Neural progenitor cell (in vitro differentiated cells): Measurements from ENCODE around the gene INPP5B. TPM values are rescaled to one million over a fixed set of nuclear protein-coding genes. Genes with fewer than 3 reads are reported as not detected.
"Not testable (repeated sequence)": the region's sequence is repeated elsewhere in the genome, so short reads cannot be mapped to it uniquely, and the experiment has no call there.

Experiments
- DNase-seq: peaks from one replicate; pipeline ENCODE4 v3.0.0-alpha.2; 2016; ENCODE audit warnings: low spot score
- H2AFZ ChIP-seq: fragments of 200-600 bp; sonication (generic); replicated peaks from 2 replicates; pipeline ENCODE4 v1.6.1; 2016; ENCODE audit warnings: antibody characterized with exemption
- H3F3A ChIP-seq: fragments of 200-600 bp; sonication (generic); 2 replicates; pipeline ENCODE4 v1.6.1; 2016; ENCODE audit warnings: antibody characterized with exemption, low read depth
- H3K27ac ChIP-seq: fragments of 200-600 bp; sonication (generic); 2 replicates; pipeline ENCODE4 v1.5.1; 2016; ENCODE audit warnings: mild to moderate bottlenecking
- H3K27me3 ChIP-seq: fragments of 200-600 bp; sonication (generic); 2 replicates; pipeline ENCODE4 v1.6.1; 2016; ENCODE audit warnings: mild to moderate bottlenecking, moderate library complexity
- H3K36me3 ChIP-seq: fragments of 200-600 bp; sonication (generic); 2 replicates; pipeline ENCODE4 v1.5.1; 2016
- H3K4me1 ChIP-seq: fragments of 200-600 bp; sonication (generic); 2 replicates; pipeline ENCODE4 v1.6.1; 2016; ENCODE audit warnings: mixed run types
- H3K4me2 ChIP-seq: fragments of 200-600 bp; sonication (generic); 2 replicates; pipeline ENCODE4 v1.6.1; 2016
- H3K4me3 ChIP-seq: fragments of 200-600 bp; sonication (generic); 2 replicates; pipeline ENCODE4 v1.5.1; 2016
- H3K79me2 ChIP-seq: fragments of 200-600 bp; sonication (generic); 2 replicates; pipeline ENCODE4 v1.6.1; 2016; ENCODE audit warnings: low read depth
- H3K9ac ChIP-seq: fragments of 200-600 bp; sonication (generic); 2 replicates; pipeline ENCODE4 v1.6.1; 2016
- H3K9me3 ChIP-seq: fragments of 200-600 bp; sonication (generic); 2 replicates; pipeline ENCODE4 v1.5.1; 2016; ENCODE audit warnings: low read depth
- H4K20me1 ChIP-seq: fragments of 200-600 bp; sonication (generic); 2 replicates; pipeline ENCODE4 v1.6.1; 2016; ENCODE audit warnings: low read depth
- H3K27ac Mint-ChIP-seq: 3 replicates; pipeline ENCODE4 v1.8.0; 2021; ENCODE audit warnings: mixed read lengths
- H3K27me3 Mint-ChIP-seq: 2 replicates; pipeline ENCODE4 v1.8.0; 2022; ENCODE audit warnings: low read depth, mild to moderate bottlenecking, inconsistent platforms, moderate library complexity, mixed read lengths; ENCODE audit not compliant: insufficient read depth
- H3K36me3 Mint-ChIP-seq: 3 replicates; pipeline ENCODE4 v1.8.0; 2021; ENCODE audit warnings: mixed read lengths
- H3K4me1 Mint-ChIP-seq: 3 replicates; pipeline ENCODE4 v1.8.0; 2021; ENCODE audit warnings: mixed read lengths
- H3K4me3 Mint-ChIP-seq: 3 replicates; pipeline ENCODE4 v1.8.0; 2021; ENCODE audit warnings: mild to moderate bottlenecking, moderate library complexity, mixed read lengths
- H3K9me3 Mint-ChIP-seq: 3 replicates; pipeline ENCODE4 v1.8.0; 2020; ENCODE audit warnings: mixed read lengths
- EZH2 ChIP-seq: fragments of 200-600 bp; sonication (generic); IDR thresholded peaks from 2 replicates; pipeline ENCODE4 v1.6.1; 2017; ENCODE audit warnings: antibody characterized with exemption, mild to moderate bottlenecking, moderate library complexity
- EZH2phosphoT487 ChIP-seq: fragments of 200-600 bp; sonication (generic); IDR thresholded peaks from 2 replicates; pipeline ENCODE4 v1.6.1; 2017; ENCODE audit warnings: antibody characterized with exemption
- total RNA-seq: library from RNA; depleted of rRNA; stranded (reverse); fragments of >200 nt; gene quantifications from 2 replicates; pipeline ENCODE4 v1.2.3, GENCODE V29; 2015; ENCODE audit warnings: low replicate concordance
- TF ChIP-seq, protein P1 (sequence below): fragments of 200-600 bp; sonication (generic); IDR thresholded peaks from 2 replicates; pipeline ENCODE4 v1.5.1; 2017; ENCODE audit warnings: antibody characterized with exemption, mild to moderate bottlenecking

INPP5B gene
- total RNA-seq, 1 donor from 2014 or later = 22.0 TPM

DNA sequence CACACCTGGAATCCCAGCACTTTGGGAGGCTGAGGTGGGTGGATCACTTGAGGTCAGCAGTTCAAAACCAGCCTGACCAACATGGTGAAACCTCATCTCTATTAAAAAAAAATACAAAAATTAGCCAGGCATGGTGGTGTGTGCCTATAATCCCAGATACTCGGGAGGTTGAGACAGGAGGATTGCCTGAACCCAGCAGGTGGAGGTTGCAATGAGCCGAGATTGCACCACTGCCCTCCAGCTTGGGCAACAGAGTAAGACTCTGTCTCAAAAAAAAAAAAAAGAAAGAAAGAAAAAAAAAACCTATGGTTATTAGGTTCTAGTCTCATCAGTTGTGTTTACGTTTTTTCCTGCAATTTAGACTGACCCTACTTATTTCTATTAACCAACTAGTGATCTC is 40.3 kb downstream of the INPP5B start:
- not testable (repeated sequence) for H3F3A ChIP-seq, H3K9me3 Mint-ChIP-seq, H3K79me2 ChIP-seq, H3K9me3 ChIP-seq, H4K20me1 ChIP-seq, H3K27me3 ChIP-seq, H3K4me3 ChIP-seq, H3K9ac ChIP-seq, H3K36me3 ChIP-seq, H3K27me3 Mint-ChIP-seq, H3K4me1 Mint-ChIP-seq, H3K27ac ChIP-seq, H3K27ac Mint-ChIP-seq, H3K4me1 ChIP-seq, H3K4me3 Mint-ChIP-seq, H2AFZ ChIP-seq, DNase-seq, H3K4me2 ChIP-seq
- H3K36me3 Mint-ChIP-seq = peaks cover 14% of the 10 kb centered on the region

DNA sequence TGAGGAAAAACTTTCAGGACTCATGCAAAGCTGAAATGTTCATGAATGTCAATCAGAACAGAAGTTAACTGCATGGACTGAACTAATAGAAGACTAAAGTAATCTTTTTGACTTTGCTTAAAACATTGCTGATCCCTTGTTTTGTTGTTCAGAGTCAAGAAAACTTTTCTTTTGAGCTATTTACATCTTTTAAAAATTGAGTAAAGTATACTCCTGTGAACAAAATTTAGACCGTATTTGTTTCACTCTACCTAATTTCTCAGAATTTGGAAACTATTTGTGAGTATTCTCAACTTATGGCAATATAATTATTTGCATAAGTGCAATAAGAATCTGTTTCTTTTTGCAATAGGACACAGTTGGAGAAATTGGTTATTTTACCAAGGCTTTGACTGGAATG is 41.1 kb downstream of the INPP5B start:
- no peaks in the 10 kb centered on the region for H3K79me2 ChIP-seq
- peaks cover 5% of the 10 kb centered on the region for H3K27me3 Mint-ChIP-seq
- H3K9me3 ChIP-seq = peaks cover 5% of the 10 kb centered on the region
- H3K4me3 Mint-ChIP-seq = no peak overlapping the region
- H3K4me1 ChIP-seq = no peaks in the 10 kb centered on the region
- no peak overlapping the region for H3K27ac Mint-ChIP-seq
- TF ChIP-seq EZH2phosphoT487 (no peak), EZH2 (no peak)
- TF ChIP-seq, protein P1, sequence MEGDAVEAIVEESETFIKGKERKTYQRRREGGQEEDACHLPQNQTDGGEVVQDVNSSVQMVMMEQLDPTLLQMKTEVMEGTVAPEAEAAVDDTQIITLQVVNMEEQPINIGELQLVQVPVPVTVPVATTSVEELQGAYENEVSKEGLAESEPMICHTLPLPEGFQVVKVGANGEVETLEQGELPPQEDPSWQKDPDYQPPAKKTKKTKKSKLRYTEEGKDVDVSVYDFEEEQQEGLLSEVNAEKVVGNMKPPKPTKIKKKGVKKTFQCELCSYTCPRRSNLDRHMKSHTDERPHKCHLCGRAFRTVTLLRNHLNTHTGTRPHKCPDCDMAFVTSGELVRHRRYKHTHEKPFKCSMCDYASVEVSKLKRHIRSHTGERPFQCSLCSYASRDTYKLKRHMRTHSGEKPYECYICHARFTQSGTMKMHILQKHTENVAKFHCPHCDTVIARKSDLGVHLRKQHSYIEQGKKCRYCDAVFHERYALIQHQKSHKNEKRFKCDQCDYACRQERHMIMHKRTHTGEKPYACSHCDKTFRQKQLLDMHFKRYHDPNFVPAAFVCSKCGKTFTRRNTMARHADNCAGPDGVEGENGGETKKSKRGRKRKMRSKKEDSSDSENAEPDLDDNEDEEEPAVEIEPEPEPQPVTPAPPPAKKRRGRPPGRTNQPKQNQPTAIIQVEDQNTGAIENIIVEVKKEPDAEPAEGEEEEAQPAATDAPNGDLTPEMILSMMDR = no peak
- no peaks in the 10 kb centered on the region for H3K27me3 ChIP-seq
- no peaks in the 10 kb centered on the region for H4K20me1 ChIP-seq
- no peaks in the 10 kb centered on the region for H3K4me1 Mint-ChIP-seq
- no peak overlapping the region for H3K4me3 ChIP-seq
- no peak overlapping the region for H2AFZ ChIP-seq
- no peaks in the 10 kb centered on the region for H3F3A ChIP-seq
- H3K36me3 ChIP-seq = peaks cover 3% of the 10 kb centered on the region
- H3K4me2 ChIP-seq = no peak overlapping the region
- H3K36me3 Mint-ChIP-seq = peaks cover 15% of the 10 kb centered on the region
- H3K9me3 Mint-ChIP-seq = no peaks in the 10 kb centered on the region
- no peak for DNase-seq
- no peak overlapping the region for H3K27ac ChIP-seq
- no peak overlapping the region for H3K9ac ChIP-seq

DNA sequence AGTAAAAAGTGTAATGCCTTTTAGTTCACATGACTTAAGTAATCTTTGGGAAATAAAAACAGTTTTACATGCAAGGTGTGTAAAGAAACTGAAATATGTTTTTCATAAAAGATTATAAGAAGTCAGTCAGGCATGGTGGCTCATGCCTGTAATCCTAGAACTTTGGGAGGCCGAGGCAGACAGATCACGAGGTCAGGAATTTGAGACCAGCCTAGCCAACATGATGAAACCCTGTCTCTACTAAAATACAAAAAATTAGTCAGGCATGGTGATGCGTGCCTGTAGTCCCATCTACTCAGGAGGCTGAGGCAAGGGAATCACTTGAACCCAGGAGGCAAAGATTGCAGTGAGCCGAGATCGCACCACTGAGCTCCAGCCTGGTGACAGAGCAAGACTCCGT is 42.9 kb downstream of the INPP5B start:
- H3K4me1 ChIP-seq, H3K36me3 ChIP-seq, H3K27ac Mint-ChIP-seq, H3K9me3 Mint-ChIP-seq, H3K79me2 ChIP-seq, H2AFZ ChIP-seq, H3K4me3 Mint-ChIP-seq, H3K4me1 Mint-ChIP-seq, H3K27me3 Mint-ChIP-seq, H3K27me3 ChIP-seq, H4K20me1 ChIP-seq, H3K9me3 ChIP-seq, DNase-seq, H3K9ac ChIP-seq, H3K4me3 ChIP-seq, H3K27ac ChIP-seq, H3F3A ChIP-seq, H3K4me2 ChIP-seq: not testable (repeated sequence)
- peaks cover 15% of the 10 kb centered on the region for H3K36me3 Mint-ChIP-seq

DNA sequence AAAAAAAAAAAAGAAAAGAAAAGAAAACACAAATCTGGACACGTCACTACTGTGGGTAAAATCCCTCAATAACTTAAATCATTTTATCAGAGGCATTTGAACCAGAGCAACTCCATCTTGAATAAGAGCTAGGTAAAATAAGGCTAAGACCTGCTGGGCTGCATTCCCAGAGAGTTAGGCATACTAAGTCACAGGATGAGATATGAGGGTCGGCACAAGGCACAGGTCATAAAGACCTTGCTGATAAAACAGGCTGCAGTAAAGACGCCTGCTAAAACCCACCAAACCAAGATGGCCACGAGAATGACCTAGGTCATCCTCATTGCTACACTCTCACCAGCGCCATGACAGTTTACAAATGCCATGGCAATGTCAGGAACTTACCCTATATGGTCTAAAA is 43.9 kb downstream of the INPP5B start:
- no peak overlapping the region for H3K4me2 ChIP-seq
- no peak for DNase-seq
- Mint-ChIP-seq H3K4me1 (no peaks in the 10 kb centered on the region), H3K4me3 (no peak overlapping the region), H3K36me3 (peaks cover 11% of the 10 kb centered on the region), H3K9me3 (peaks cover 2% of the 10 kb centered on the region), H3K27ac (no peak overlapping the region), H3K27me3 (peaks cover 5% of the 10 kb centered on the region)
- no peaks in the 10 kb centered on the region for H3F3A ChIP-seq
- no peak overlapping the region for H3K27ac ChIP-seq
- H3K4me3 ChIP-seq = no peak overlapping the region
- H3K9me3 ChIP-seq = peaks cover 5% of the 10 kb centered on the region
- H4K20me1 ChIP-seq = no peaks in the 10 kb centered on the region
- H3K36me3 ChIP-seq = peaks cover 3% of the 10 kb centered on the region
- no peaks in the 10 kb centered on the region for H3K4me1 ChIP-seq
- H3K27me3 ChIP-seq = no peaks in the 10 kb centered on the region
- H2AFZ ChIP-seq = no peak overlapping the region
- TF ChIP-seq EZH2phosphoT487 (no peak), EZH2 (no peak)
- TF ChIP-seq, protein P1 = no peak
- H3K79me2 ChIP-seq = no peaks in the 10 kb centered on the region
- H3K9ac ChIP-seq = no peak overlapping the region
